COLO668 (cell line): ENCODE results near the gene TSPAN9.

Source experiments
- DNase-seq: peaks from one replicate; lab custom pipeline; 2025; ENCODE audit not compliant: unreplicated experiment; lab: John Stamatoyannopoulos, UW

Gene TSPAN9

GRCh38 chr12:3220382-3221321 is 143.5 kb downstream of the TSPAN9 start:
- no peak for DNase-seq

- DNase-seq = no peak
Observed at GRCh38 chr12:3222306-3222705, 145.1 kb downstream of the TSPAN9 start.

- DNase-seq = no peak
Observed at GRCh38 chr12:3222979-3223378, 145.8 kb downstream of the TSPAN9 start.

GRCh38 chr12:3223601-3224529 is 146.7 kb downstream of the TSPAN9 start:
- DNase-seq = no peak

- no peak for DNase-seq
Observed at GRCh38 chr12:3224530-3224903, 147.3 kb downstream of the TSPAN9 start.

GRCh38 chr12:3225154-3225795 is 148.1 kb downstream of the TSPAN9 start:
- DNase-seq = no peak

GRCh38 chr12:3225796-3226180 is 148.6 kb downstream of the TSPAN9 start:
- DNase-seq = no peak

GRCh38 chr12:3226264-3226663 is 149.1 kb downstream of the TSPAN9 start:
- no peak for DNase-seq

- no peak for DNase-seq
Observed at GRCh38 chr12:3227076-3227975, 150.1 kb downstream of the TSPAN9 start.

- no peak for DNase-seq
Observed at GRCh38 chr12:3228552-3228951, 151.4 kb downstream of the TSPAN9 start.

GRCh38 chr12:3229577-3229976 is 152.4 kb downstream of the TSPAN9 start:
- no peak for DNase-seq

GRCh38 chr12:3230758-3231375 is 153.7 kb downstream of the TSPAN9 start:
- no peak for DNase-seq

- no peak for DNase-seq
Observed at GRCh38 chr12:3231399-3231876, 154.3 kb downstream of the TSPAN9 start.

GRCh38 chr12:3233797-3234196 is 156.6 kb downstream of the TSPAN9 start:
- no peak for DNase-seq

- no peak for DNase-seq
Observed at GRCh38 chr12:3236345-3237187, 159.4 kb downstream of the TSPAN9 start.

- DNase-seq = no peak
Observed at GRCh38 chr12:3238196-3238595, 161.0 kb downstream of the TSPAN9 start.

GRCh38 chr12:3241621-3242020 is 164.4 kb downstream of the TSPAN9 start:
- no peak for DNase-seq

GRCh38 chr12:3242199-3242863 is 165.2 kb downstream of the TSPAN9 start:
- DNase-seq = no peak
